COLO829 (cell line): Measurements from ENCODE around the gene TCF4.
A peak's percentile ranks its signal among the peaks of the same experiment; 100 is the strongest.

Experiments used
- DNase-seq: peaks from one replicate; pipeline ENCODE4 v3.0.0; 2012; ENCODE audit warnings: low spot score

The TCF4 gene

GRCh38 chr18:55384551-55385275 lies 203.3 kb downstream of the TCF4 start:
- DNase-seq, result peak; percentile 11

GRCh38 chr18:55384115-55384514 lies 203.9 kb downstream of the TCF4 start:
- no peak for DNase-seq

DNA sequence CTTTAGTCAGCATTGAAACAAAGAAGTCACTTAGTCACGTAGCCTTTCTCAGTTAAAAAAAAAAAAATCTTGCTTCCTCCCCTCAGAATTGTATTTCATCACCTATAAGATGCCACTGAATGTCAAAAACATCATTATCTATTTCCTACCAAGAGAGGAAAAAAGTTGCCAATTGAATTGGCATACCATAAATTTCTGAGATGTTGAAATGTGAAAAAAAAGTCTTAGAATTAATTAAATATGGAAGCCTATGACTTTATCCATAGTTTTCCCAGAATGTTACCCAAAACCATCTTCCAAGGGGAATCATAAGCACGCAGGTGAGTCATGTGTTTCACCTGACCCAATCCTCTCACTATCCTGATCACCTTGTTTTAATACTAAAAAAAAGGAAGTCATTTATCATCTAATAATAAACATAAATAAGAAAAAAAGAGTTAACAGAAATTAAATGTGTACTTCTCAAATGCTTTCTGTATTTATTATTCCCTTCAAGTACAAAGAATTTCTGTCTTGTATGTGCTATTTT lies 205.7 kb downstream of the TCF4 start:
- DNase-seq, result no peak

DNA sequence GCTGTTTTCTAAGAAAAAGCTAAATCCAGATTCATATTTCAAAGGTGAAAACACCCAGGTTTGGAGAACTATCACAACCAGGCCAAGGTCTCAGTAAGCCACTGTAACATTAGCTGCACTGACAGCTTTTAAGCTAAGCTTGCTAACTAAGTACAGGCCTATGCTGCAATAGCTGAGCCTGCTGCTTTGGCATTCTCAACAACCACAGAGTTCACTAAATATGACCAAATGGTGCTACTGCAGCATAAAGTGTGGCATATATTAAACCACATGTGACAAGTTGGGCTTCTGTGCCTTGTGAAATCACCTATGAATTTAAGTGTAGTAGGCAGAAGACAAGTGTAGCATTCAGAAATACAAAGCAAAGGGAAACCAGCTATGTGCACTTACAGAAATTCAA lies 206.7 kb downstream of the TCF4 start:
- DNase-seq, result no peak

DNA sequence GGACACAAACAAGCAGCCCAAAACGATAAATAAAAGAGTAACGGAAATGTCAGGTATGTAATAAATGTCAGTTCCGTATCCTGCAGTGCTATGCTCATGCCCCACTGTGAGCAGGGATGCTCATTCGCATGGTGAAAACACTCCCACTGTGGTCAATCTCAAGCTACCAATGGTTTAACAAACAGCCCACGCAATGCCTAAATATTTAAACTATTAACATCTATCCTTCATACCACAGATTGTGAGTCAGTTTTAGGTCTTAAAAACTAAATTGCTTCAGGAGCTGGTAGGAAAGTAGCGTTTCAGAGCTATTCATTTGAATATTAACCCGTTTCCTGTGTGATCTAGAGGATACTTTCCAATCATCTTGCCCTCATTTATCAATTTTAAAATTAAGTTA lies 207.4 kb downstream of the TCF4 start:
- DNase-seq, result no peak

DNA sequence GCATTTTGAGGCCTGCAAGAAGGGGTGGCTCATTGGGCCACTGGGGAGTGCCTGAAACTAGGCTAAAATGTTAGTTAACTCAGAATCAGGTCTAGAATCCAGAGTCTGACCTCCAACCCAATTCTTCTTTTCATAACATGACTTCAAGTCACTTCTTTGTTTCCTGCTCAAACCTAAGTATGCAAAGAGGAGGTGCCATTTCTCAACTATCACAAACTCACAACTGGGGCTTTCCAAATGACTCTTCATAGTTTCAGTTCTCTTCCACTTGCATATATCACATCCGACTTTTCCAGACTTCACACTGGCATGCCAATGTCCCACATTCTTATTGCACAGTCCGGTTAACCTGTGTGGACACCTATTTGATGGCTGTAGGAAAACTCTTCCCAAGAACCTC lies 211.6 kb downstream of the TCF4 start:
- DNase-seq, result no peak

DNA sequence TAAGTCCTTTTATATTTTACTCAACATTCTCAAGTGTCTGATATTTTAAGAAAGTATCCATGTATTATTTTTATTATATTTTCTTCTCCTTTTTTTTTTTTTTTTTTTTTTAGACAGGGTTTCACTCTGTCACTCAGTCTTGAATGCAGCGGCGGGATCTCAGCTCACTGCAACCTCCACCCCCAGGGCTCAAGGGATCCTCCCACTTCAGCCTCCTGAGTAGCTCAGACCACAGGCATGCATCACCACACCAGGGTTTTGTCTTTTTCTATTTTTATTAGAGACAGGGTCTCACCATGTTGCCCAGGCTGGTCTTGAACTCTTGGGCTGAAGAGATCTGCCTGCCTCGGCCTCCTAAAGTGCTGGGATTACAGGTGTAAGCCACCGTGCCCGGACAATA lies 212.1 kb downstream of the TCF4 start:
- DNase-seq, result no peak

DNA sequence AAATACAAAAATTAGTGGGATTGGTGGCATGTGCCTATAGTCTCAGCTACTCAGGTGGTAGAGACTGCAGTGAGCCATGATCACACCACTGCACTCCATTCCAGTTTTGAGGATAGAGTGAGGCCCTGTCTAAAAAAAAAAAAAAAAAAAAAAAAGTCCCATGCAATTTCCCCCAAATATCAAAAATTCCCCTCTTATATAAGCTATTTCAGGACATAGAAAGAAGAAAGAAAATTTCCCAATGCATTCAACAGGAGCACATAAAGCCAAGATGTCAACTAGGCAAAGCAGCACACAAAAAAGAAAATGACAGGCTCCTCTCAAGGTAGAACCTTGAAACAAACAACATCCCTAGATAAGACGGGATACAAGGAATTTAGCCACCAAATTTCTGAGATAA lies 213.3 kb downstream of the TCF4 start:
- DNase-seq, result no peak

- DNase-seq, result no peak
Measured at GRCh38 chr18:55372209-55372608, 215.8 kb downstream of the TCF4 start.

DNA sequence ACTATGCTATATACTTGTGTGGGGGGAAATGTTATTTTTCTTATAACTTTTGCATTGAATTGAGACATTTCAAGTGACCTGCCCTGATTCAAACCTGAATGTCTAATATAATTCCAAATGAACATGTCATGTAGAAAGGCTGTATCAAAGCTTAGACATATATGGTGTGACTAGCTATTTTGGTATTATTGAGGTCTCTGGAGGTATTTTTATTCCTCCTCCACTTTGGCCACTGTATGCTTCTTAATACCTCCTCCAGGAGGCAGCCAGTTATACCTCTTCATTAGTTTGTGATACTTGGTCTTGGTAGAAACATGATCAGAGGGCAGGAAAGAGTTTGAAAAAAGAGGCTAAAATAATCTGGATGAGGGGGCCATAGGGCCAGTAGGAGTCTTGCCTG lies 217.1 kb downstream of the TCF4 start:
- DNase-seq, result no peak

GRCh38 chr18:55369346-55369745 lies 218.6 kb downstream of the TCF4 start:
- DNase-seq, result no peak

DNA sequence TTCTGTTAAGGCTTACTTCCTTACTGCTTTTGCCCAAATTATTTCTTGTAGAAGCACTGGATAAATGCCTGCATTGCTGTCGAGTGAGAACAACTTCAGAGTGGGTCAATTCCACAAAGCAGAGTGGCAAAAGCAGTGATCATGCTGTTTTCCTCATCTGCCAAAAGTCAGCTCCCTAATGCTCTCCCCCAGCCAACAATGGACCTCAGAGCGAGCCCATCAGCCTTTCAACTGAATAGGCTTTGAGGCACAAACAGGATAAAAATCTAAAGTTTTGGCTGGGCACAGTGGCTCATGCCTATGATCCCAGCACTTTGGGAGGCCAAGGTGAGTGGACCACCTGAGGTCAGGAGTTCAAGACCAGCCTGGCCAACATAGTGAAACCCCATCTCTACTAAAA lies 222.7 kb downstream of the TCF4 start:
- no peak for DNase-seq

DNA sequence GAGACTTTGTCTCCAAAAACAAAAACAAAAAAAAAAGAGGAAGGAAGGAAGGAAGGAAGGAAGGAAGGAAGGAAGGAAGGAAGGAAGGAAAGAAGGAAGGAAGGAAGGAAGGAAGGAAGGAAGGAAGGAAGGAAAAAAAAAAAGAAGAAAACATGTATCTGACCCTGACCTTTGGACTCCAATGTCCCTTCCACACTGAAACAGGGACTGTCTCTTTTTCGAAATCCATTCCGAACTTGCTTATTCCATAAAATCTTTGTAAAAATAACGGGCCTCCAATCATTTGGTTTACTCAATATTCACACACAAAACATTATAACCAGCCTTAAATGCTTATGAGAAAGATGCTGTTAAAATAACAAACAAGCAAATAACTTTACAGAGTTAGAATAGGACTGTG lies 225.7 kb downstream of the TCF4 start:
- no peak for DNase-seq

DNA sequence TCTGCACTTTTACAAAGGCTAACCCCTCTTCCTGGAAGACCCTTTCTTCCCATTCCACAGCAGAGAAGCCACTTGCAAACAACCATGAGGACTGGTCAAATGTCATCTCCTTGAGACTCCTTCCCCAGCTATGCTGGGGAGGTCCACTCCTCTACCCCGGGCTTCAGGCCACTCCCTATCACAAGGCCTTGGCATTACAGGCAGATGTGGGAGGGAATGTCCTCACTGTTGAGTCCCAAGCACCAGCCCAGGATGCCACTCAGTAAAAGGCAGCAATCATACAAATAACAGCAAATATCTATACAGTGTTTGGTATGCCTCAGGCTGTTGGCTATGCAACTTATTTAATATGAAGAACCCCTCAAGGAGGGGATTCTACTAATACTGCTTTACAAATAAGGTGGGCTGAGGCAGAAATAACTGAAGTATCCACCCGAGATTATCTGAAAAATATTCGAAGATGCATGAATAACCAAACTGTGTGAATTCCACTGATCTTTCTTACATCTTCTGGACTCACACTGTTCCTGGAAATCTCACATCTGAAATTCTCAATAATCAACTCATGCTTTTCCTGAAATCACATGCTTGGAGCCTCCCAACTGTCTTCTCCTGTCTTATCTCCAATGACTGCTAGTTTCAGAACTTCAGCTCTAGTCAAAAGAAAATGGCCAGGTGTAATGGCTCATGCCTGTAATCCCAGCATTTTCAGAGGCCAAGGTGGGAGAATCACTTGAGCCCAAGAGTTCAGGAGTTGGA lies 226.3 kb downstream of the TCF4 start:
- DNase-seq, result no peak

- DNase-seq, result no peak
Measured at GRCh38 chr18:55360061-55360460, 227.9 kb downstream of the TCF4 start.

- DNase-seq, result no peak
Measured at GRCh38 chr18:55356815-55357214, 231.2 kb downstream of the TCF4 start.

GRCh38 chr18:55355223-55355622 lies 232.8 kb downstream of the TCF4 start:
- no peak for DNase-seq

DNA sequence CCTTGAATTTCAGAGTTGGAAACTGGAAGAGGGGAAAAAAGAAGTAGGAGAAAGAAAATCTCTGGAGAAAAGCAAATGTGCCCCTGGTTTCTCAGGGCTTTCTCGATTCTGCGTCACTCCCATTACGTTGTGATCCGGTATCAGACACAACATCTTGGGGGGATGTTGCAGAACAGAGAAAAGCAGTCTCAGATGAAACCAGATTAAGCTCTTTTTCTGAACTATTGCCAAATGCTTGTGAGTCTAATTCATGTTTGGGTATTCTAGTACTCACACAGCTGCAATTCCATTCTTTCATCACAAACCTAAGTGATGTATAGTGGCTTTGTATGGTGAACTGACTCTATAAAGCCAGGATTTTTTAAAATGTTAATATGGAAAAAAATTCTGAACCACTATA lies 233.2 kb downstream of the TCF4 start:
- no peak for DNase-seq

- DNase-seq, result no peak
Measured at GRCh38 chr18:55353806-55354205, 234.2 kb downstream of the TCF4 start.

GRCh38 chr18:55353391-55353790 lies 234.6 kb downstream of the TCF4 start:
- no peak for DNase-seq

DNA sequence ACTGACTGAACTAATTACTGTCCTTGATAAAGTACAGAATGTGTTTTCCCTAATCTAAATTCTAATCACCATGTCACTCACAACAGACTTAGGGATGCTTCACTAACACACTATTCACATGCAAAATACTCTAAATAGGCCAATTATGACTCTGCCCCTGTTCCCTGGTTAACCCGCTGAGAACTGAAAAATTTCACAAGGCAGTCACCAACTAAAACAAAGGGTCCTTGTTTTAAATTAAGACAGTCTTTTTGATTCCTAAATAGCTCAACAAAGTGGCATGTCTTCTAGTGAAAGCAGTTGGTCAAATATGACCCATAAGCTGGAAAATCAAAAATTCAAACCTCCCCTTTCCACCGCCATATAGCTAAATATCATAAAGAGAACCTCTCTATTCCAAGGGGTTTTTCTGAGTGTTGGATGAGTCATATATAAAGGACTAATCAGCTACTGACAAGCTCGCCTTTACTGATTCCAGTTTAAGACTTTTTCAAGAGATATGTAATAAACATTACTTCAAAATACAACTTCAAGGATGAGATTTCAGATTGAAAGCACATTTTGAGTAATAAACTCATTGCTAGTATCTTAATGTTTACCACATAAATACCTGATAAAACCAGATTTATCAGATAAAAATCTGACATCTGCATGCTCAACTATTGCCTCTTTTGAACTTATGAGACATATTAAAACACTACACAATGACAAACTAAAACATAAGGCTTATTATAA lies 235.8 kb downstream of the TCF4 start:
- DNase-seq, result peak; percentile 45

GRCh38 chr18:55351241-55351691 lies 236.7 kb downstream of the TCF4 start:
- DNase-seq, result no peak

- DNase-seq, result no peak
Measured at GRCh38 chr18:55349685-55350084, 238.3 kb downstream of the TCF4 start.
